ENCODE results near the gene PAQR8. TPM values are rescaled to one million over a fixed set of nuclear protein-coding genes. Genes with fewer than 3 reads are reported as not detected.

PAQR8 gene
- total RNA-seq, 1 donor from 2014 or later, result 4.4 TPM

DNA sequence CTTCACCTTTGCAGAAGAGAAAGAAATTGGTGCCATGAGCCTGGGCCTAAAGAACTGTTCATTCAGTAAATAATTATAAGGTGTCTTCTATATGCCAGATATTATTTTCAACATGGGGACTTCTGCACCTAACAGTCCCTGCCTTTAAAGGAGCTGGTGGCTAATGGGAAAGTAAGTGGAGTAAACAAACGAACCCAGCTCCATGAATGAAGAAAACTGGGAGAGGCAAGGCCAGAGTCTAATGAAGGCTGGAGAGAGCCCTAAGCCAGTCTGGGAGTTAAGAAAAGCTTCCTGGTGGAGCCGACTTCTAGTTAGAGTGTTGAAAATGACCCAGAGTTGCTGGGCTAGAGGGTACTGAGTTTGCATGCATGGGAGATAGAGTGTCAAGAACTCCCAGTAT, 34.0 kb downstream of the PAQR8 start:
- H3K36me3 ChIP-seq (ENCODE audit: control insufficient read depth, insufficient read depth, low read length), result no peaks in the 10 kb centered on the region
- no peaks in the 10 kb centered on the region for H3K27me3 ChIP-seq (ENCODE audit: control insufficient read depth, insufficient read depth, low read length)
- no peak overlapping the region for H3K4me3 ChIP-seq (ENCODE audit: low read depth, low read length)
- TF ChIP-seq, protein P1, sequence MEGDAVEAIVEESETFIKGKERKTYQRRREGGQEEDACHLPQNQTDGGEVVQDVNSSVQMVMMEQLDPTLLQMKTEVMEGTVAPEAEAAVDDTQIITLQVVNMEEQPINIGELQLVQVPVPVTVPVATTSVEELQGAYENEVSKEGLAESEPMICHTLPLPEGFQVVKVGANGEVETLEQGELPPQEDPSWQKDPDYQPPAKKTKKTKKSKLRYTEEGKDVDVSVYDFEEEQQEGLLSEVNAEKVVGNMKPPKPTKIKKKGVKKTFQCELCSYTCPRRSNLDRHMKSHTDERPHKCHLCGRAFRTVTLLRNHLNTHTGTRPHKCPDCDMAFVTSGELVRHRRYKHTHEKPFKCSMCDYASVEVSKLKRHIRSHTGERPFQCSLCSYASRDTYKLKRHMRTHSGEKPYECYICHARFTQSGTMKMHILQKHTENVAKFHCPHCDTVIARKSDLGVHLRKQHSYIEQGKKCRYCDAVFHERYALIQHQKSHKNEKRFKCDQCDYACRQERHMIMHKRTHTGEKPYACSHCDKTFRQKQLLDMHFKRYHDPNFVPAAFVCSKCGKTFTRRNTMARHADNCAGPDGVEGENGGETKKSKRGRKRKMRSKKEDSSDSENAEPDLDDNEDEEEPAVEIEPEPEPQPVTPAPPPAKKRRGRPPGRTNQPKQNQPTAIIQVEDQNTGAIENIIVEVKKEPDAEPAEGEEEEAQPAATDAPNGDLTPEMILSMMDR (IDR thresholded peaks at IDR 0.05; ENCODE audit: insufficient read depth, low read length, poor library complexity, severe bottlenecking), result no peak
- DNase-seq (ENCODE audit: low read depth), result no peak

DNA sequence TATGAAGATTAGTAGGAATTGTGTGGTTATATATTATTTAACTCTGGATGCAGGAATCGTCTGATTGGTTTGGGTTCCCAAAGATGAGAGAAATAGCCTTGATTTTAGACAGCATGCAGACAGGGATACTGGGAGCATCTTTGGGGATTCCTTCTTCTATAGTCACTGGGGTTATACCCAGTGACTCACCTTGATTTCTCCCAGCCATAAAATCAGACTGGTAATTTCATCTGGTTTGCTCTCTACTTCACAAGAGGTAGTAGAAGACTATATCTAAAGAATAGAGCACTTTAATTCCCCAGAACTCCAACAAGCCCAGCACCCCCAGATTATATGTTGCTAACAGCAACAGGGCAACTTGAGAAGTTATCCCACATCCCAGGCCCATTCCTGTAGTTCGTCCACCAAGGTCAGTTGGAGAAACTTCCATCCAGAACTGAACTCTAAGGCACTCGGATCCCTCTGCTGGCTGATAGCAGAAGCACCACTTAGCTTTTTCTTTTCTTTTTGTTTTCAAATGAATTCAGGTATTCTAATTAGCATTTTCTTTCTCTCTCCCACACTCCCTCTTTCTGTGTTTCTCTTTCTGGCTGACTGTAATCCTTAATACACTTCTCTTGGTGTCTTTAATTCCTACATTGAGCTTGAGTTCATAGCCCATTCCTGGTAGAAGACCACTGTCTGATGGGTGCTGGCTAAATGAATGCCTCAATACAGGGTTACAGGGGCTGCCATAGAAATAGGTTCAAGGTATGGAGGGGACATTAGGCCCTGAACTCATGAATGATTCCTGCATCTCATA, 37.8 kb downstream of the PAQR8 start:
- TF ChIP-seq, protein P1 (IDR thresholded peaks at IDR 0.05; ENCODE audit: insufficient read depth, low read length, poor library complexity, severe bottlenecking), result peak; percentile 88
- DNase-seq (ENCODE audit: low read depth), result no peak
- H3K27me3 ChIP-seq (ENCODE audit: control insufficient read depth, insufficient read depth, low read length), result no peaks in the 10 kb centered on the region
- no peak overlapping the region for H3K4me3 ChIP-seq (ENCODE audit: low read depth, low read length)
- H3K36me3 ChIP-seq (ENCODE audit: control insufficient read depth, insufficient read depth, low read length), result no peaks in the 10 kb centered on the region

GRCh38 chr6:52400313-52401041, 38.5 kb downstream of the PAQR8 start:
- TF ChIP-seq, protein P1 (IDR thresholded peaks at IDR 0.05; ENCODE audit: insufficient read depth, low read length, poor library complexity, severe bottlenecking), result no peak
- Histone ChIP-seq H3K36me3 (ENCODE audit: control insufficient read depth, insufficient read depth, low read length) (no peaks in the 10 kb centered on the region), H3K27me3 (ENCODE audit: control insufficient read depth, insufficient read depth, low read length) (no peaks in the 10 kb centered on the region), H3K4me3 (ENCODE audit: low read depth, low read length) (no peak overlapping the region)
- DNase-seq (ENCODE audit: low read depth), result no peak

DNA sequence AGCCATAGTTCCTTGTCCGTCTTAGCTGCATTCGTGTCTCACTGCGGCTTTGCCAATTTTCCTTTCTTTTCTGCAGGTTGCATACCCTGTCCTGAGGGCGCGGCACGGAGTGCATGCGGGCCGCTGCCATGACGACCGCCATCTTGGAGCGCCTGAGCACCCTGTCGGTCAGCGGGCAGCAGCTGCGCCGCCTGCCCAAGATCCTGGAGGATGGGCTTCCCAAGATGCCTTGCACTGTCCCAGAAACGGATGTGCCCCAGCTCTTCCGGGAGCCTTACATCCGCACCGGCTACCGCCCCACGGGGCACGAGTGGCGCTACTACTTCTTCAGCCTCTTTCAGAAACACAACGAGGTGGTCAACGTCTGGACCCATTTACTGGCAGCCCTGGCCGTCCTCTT, 41.1 kb downstream of the PAQR8 start:
- no peaks in the 10 kb centered on the region for H3K36me3 ChIP-seq (ENCODE audit: control insufficient read depth, insufficient read depth, low read length)
- TF ChIP-seq, protein P1 (IDR thresholded peaks at IDR 0.05; ENCODE audit: insufficient read depth, low read length, poor library complexity, severe bottlenecking), result no peak
- DNase-seq (ENCODE audit: low read depth), result no peak

GRCh38 chr6:52403627-52404026, 41.7 kb downstream of the PAQR8 start:
- no peak for DNase-seq (ENCODE audit: low read depth)
- Histone ChIP-seq H3K27me3 (ENCODE audit: control insufficient read depth, insufficient read depth, low read length) (no peaks in the 10 kb centered on the region), H3K36me3 (ENCODE audit: control insufficient read depth, insufficient read depth, low read length) (no peaks in the 10 kb centered on the region), H3K4me3 (ENCODE audit: low read depth, low read length) (no peak overlapping the region)
- TF ChIP-seq, protein P1 (IDR thresholded peaks at IDR 0.05; ENCODE audit: insufficient read depth, low read length, poor library complexity, severe bottlenecking), result no peak

More for the DNA sequence above, 41.1 kb downstream of the PAQR8 start:
- Histone ChIP-seq H3K27me3 (ENCODE audit: control insufficient read depth, insufficient read depth, low read length) (no peaks in the 10 kb centered on the region), H3K4me3 (ENCODE audit: low read depth, low read length) (no peak overlapping the region)
